ENCODE measurements around the gene DOC2A. TPM values are rescaled to one million over a fixed set of nuclear protein-coding genes. Genes with fewer than 3 reads are reported as not detected.

The DOC2A gene
- polyA plus RNA-seq, 2 donors = 0.69 to 3.0 TPM

- no peaks in the 10 kb centered on the region for H3K27me3 ChIP-seq (ENCODE audit: control insufficient read depth in 1 of 2, insufficient read depth in 2 of 2, low read length in 2 of 2)
- no peaks in the 10 kb centered on the region for H3K9me3 ChIP-seq (ENCODE audit: control insufficient read depth in 2 of 2, insufficient read depth in 1 of 2, low read depth in 1 of 2, low read length in 1 of 2)
- peaks cover 12 to 37% of the 10 kb centered on the region in 2 donors for H3K36me3 ChIP-seq (ENCODE audit: control insufficient read depth in 2 of 2, insufficient read depth in 2 of 2, low read length in 1 of 2)
- H3K4me3 ChIP-seq (ENCODE audit: low read depth in 1 of 2, low read length in 2 of 2) = no peak overlapping the region
- peaks cover 8% of the 10 kb centered on the region in 2 donors for H3K4me1 ChIP-seq (ENCODE audit: control insufficient read depth in 2 of 2, insufficient read depth in 2 of 2, low read length in 1 of 2)
- WGBS, 2 donors = 55 to 66% methylated on average over 7 of the region's 7 CpGs
- no peak overlapping the region for H3K27ac ChIP-seq (ENCODE audit: low read depth in 2 of 2, low read length in 1 of 2)
These were observed 18.4 kb downstream of the DOC2A start for GRCh38 chr16:29992344-29992967.

DNA sequence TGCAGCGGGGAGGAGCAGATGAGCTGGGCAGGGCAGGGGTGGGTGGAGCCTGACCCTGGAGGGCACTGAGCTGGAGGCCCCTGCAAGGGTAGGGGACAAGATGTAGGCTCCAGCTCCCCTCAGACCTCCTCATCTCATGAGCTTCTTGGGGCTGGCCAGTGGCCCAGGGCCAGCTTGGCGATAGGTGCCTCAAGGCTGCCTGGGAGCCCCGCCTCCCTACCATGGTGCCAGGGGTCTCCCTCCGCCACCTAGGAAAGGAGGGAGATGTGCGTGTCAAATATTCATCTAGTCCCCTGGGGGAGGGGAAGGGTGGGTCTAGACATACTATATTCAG is 19.3 kb downstream of the DOC2A start:
- Histone ChIP-seq H3K27me3 (ENCODE audit: control insufficient read depth in 1 of 2, insufficient read depth in 2 of 2, low read length in 2 of 2) (no peaks in the 10 kb centered on the region), H3K9me3 (ENCODE audit: control insufficient read depth in 2 of 2, insufficient read depth in 1 of 2, low read depth in 1 of 2, low read length in 1 of 2) (no peaks in the 10 kb centered on the region), H3K27ac (ENCODE audit: low read depth in 2 of 2, low read length in 1 of 2) (no peak overlapping the region), H3K4me3 (ENCODE audit: low read depth in 1 of 2, low read length in 2 of 2) (no peak overlapping the region), H3K4me1 (ENCODE audit: control insufficient read depth in 2 of 2, insufficient read depth in 2 of 2, low read length in 1 of 2) (peaks cover 4 to 8% of the 10 kb centered on the region in 2 donors), H3K36me3 (ENCODE audit: control insufficient read depth in 2 of 2, insufficient read depth in 2 of 2, low read length in 1 of 2) (peaks cover 14 to 42% of the 10 kb centered on the region in 2 donors)
- 80 to 82% methylated on average over 5 of the region's 5 CpGs for WGBS, 2 donors

GRCh38 chr16:29990883-29991570 is 19.8 kb downstream of the DOC2A start:
- H3K4me3 ChIP-seq (ENCODE audit: low read depth in 1 of 2, low read length in 2 of 2) = no peak overlapping the region
- 92 to 93% methylated on average over 20 to 35 of the region's 35 CpGs for WGBS, 2 donors
- peaks cover 2 to 8% of the 10 kb centered on the region in 2 donors for H3K4me1 ChIP-seq (ENCODE audit: control insufficient read depth in 2 of 2, insufficient read depth in 2 of 2, low read length in 1 of 2)
- peaks cover 18 to 47% of the 10 kb centered on the region in 2 donors for H3K36me3 ChIP-seq (ENCODE audit: control insufficient read depth in 2 of 2, insufficient read depth in 2 of 2, low read length in 1 of 2)
- no peak overlapping the region for H3K27ac ChIP-seq (ENCODE audit: low read depth in 2 of 2, low read length in 1 of 2)
- H3K9me3 ChIP-seq (ENCODE audit: control insufficient read depth in 2 of 2, insufficient read depth in 1 of 2, low read depth in 1 of 2, low read length in 1 of 2) = no peaks in the 10 kb centered on the region
- H3K27me3 ChIP-seq (ENCODE audit: control insufficient read depth in 1 of 2, insufficient read depth in 2 of 2, low read length in 2 of 2) = no peaks in the 10 kb centered on the region

DNA sequence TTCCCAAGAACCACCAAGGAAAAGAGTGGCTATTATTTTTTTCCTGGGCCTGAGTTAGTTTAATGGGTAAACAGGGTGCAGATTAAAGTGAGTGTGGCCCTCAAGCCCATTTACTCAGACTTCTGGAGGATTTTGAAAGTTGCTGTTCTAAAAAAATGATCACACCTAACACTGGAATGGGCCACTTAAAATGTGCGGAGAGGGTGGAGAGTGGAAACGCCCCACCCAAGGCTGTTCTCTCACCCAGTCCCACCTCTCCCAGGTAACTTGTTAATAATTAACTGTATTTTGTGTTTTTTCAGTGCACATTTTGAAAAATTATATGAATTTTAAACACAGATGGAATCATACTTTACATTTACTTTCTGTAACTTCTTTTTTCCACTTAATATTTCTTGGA is 20.8 kb downstream of the DOC2A start:
- H3K27me3 ChIP-seq (ENCODE audit: control insufficient read depth in 1 of 2, insufficient read depth in 2 of 2, low read length in 2 of 2) = no peaks in the 10 kb centered on the region
- H3K36me3 ChIP-seq (ENCODE audit: control insufficient read depth in 2 of 2, insufficient read depth in 2 of 2, low read length in 1 of 2) = peaks cover 28 to 57% of the 10 kb centered on the region in 2 donors
- no peak overlapping the region for H3K4me3 ChIP-seq (ENCODE audit: low read depth in 1 of 2, low read length in 2 of 2)
- H3K9me3 ChIP-seq (ENCODE audit: control insufficient read depth in 2 of 2, insufficient read depth in 1 of 2, low read depth in 1 of 2, low read length in 1 of 2) = no peaks in the 10 kb centered on the region
- H3K4me1 ChIP-seq (ENCODE audit: control insufficient read depth in 2 of 2, insufficient read depth in 2 of 2, low read length in 1 of 2) = peaks cover 2 to 8% of the 10 kb centered on the region in 2 donors
- 74 to 86% methylated on average over 2 of the region's 2 CpGs for WGBS, 2 donors
- H3K27ac ChIP-seq (ENCODE audit: low read depth in 2 of 2, low read length in 1 of 2) = no peak overlapping the region

DNA sequence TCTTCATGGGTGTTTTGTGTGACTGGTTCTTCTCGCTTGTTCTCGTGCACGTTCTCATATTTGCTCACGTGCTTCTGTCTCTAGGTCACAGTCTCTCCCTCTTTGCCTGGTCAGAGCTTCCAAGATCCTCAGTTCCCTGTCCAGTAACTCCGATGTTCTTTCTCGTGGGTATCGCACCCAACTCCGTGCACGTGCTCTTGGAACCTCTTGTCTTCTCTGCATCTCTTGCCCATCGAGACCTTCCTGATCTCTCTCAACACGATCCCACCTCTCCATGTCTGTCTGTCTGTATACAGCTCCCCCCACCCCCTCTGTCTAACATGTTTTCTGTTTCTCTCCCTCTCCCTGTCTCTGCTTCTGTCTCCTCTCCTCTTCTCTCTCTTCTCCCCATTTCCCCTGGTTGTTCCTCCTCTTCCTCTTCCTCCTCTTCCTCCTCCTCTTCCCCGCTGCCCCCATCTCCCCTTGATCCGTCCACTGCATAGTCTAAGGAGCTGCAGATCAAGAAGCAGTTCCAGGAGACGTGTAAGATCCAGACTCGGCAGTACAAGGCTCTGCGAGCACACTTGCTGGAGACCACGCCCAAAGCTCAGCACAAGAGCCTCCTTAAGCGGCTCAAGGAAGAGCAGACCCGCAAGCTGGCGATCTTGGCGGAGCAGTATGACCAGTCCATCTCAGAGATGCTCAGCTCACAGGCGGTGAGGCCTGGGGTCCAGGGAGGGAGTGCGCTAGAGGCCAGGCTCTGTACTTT is 21.5 kb downstream of the DOC2A start:
- peaks cover 2 to 3% of the 10 kb centered on the region in 2 donors for H3K4me1 ChIP-seq (ENCODE audit: control insufficient read depth in 2 of 2, insufficient read depth in 2 of 2, low read length in 1 of 2)
- no peak overlapping the region for H3K27ac ChIP-seq (ENCODE audit: low read depth in 2 of 2, low read length in 1 of 2)
- no peaks in the 10 kb centered on the region for H3K9me3 ChIP-seq (ENCODE audit: control insufficient read depth in 2 of 2, insufficient read depth in 1 of 2, low read depth in 1 of 2, low read length in 1 of 2)
- H3K36me3 ChIP-seq (ENCODE audit: control insufficient read depth in 2 of 2, insufficient read depth in 2 of 2, low read length in 1 of 2) = peaks cover 29 to 63% of the 10 kb centered on the region in 2 donors
- no peaks in the 10 kb centered on the region for H3K27me3 ChIP-seq (ENCODE audit: control insufficient read depth in 1 of 2, insufficient read depth in 2 of 2, low read length in 2 of 2)
- no peak overlapping the region for H3K4me3 ChIP-seq (ENCODE audit: low read depth in 1 of 2, low read length in 2 of 2)
- WGBS, 2 donors = 83 to 85% methylated on average over 23 of the region's 23 CpGs

GRCh38 chr16:29988346-29989075 is 22.3 kb downstream of the DOC2A start:
- H3K27me3 ChIP-seq (ENCODE audit: control insufficient read depth in 1 of 2, insufficient read depth in 2 of 2, low read length in 2 of 2) = no peaks in the 10 kb centered on the region
- H3K27ac ChIP-seq (ENCODE audit: low read depth in 2 of 2, low read length in 1 of 2) = no peak overlapping the region
- peaks cover 29 to 69% of the 10 kb centered on the region in 2 donors for H3K36me3 ChIP-seq (ENCODE audit: control insufficient read depth in 2 of 2, insufficient read depth in 2 of 2, low read length in 1 of 2)
- H3K9me3 ChIP-seq (ENCODE audit: control insufficient read depth in 2 of 2, insufficient read depth in 1 of 2, low read depth in 1 of 2, low read length in 1 of 2) = no peaks in the 10 kb centered on the region
- H3K4me1 ChIP-seq (ENCODE audit: control insufficient read depth in 2 of 2, insufficient read depth in 2 of 2, low read length in 1 of 2) = peaks cover under 1 to 2% of the 10 kb centered on the region in 2 donors
- no peak overlapping the region for H3K4me3 ChIP-seq (ENCODE audit: low read depth in 1 of 2, low read length in 2 of 2)
- 84 to 85% methylated on average over 17 of the region's 17 CpGs for WGBS, 2 donors

- no peak overlapping the region for H3K4me3 ChIP-seq (ENCODE audit: low read depth in 1 of 2, low read length in 2 of 2)
- no peaks in the 10 kb centered on the region for H3K4me1 ChIP-seq (ENCODE audit: control insufficient read depth in 2 of 2, insufficient read depth in 2 of 2, low read length in 1 of 2)
- H3K36me3 ChIP-seq (ENCODE audit: control insufficient read depth in 2 of 2, insufficient read depth in 2 of 2, low read length in 1 of 2) = peaks cover 30 to 71% of the 10 kb centered on the region in 2 donors
- 94% methylated on average over 30 to 35 of the region's 35 CpGs for WGBS, 2 donors
- H3K27me3 ChIP-seq (ENCODE audit: control insufficient read depth in 1 of 2, insufficient read depth in 2 of 2, low read length in 2 of 2) = no peaks in the 10 kb centered on the region
- no peaks in the 10 kb centered on the region for H3K9me3 ChIP-seq (ENCODE audit: control insufficient read depth in 2 of 2, insufficient read depth in 1 of 2, low read depth in 1 of 2, low read length in 1 of 2)
- no peak overlapping the region for H3K27ac ChIP-seq (ENCODE audit: low read depth in 2 of 2, low read length in 1 of 2)
These were observed 23.3 kb downstream of the DOC2A start for GRCh38 chr16:29987371-29988085.

GRCh38 chr16:29986931-29987330 is 23.9 kb downstream of the DOC2A start:
- Histone ChIP-seq H3K27ac (ENCODE audit: low read depth in 2 of 2, low read length in 1 of 2) (no peak overlapping the region), H3K36me3 (ENCODE audit: control insufficient read depth in 2 of 2, insufficient read depth in 2 of 2, low read length in 1 of 2) (peaks cover 28 to 72% of the 10 kb centered on the region in 2 donors), H3K9me3 (ENCODE audit: control insufficient read depth in 2 of 2, insufficient read depth in 1 of 2, low read depth in 1 of 2, low read length in 1 of 2) (no peaks in the 10 kb centered on the region), H3K27me3 (ENCODE audit: control insufficient read depth in 1 of 2, insufficient read depth in 2 of 2, low read length in 2 of 2) (no peaks in the 10 kb centered on the region), H3K4me1 (ENCODE audit: control insufficient read depth in 2 of 2, insufficient read depth in 2 of 2, low read length in 1 of 2) (no peaks in the 10 kb centered on the region), H3K4me3 (ENCODE audit: low read depth in 1 of 2, low read length in 2 of 2) (no peak overlapping the region)
- 88 to 92% methylated on average over 3 to 5 of the region's 5 CpGs for WGBS, 2 donors

- WGBS, 2 donors = 94% methylated on average over 20 of the region's 20 CpGs
- H3K27me3 ChIP-seq (ENCODE audit: control insufficient read depth in 1 of 2, insufficient read depth in 2 of 2, low read length in 2 of 2) = no peaks in the 10 kb centered on the region
- H3K36me3 ChIP-seq (ENCODE audit: control insufficient read depth in 2 of 2, insufficient read depth in 2 of 2, low read length in 1 of 2) = peaks cover 31 to 76% of the 10 kb centered on the region in 2 donors
These were observed 24.6 kb downstream of the DOC2A start for GRCh38 chr16:29986231-29986630.

More at GRCh38 chr16:29986231-29986630, 24.6 kb downstream of the DOC2A start:
- H3K27ac ChIP-seq (ENCODE audit: low read depth in 2 of 2, low read length in 1 of 2) = no peak overlapping the region
- H3K4me3 ChIP-seq (ENCODE audit: low read depth in 1 of 2, low read length in 2 of 2) = no peak overlapping the region
- no peaks in the 10 kb centered on the region for H3K4me1 ChIP-seq (ENCODE audit: control insufficient read depth in 2 of 2, insufficient read depth in 2 of 2, low read length in 1 of 2)
- no peaks in the 10 kb centered on the region for H3K9me3 ChIP-seq (ENCODE audit: control insufficient read depth in 2 of 2, insufficient read depth in 1 of 2, low read depth in 1 of 2, low read length in 1 of 2)

Data from esophagus (tissue), 2 donors.